CD4-positive, alpha-beta T cell (primary cell): ENCODE results near the gene SLC19A1. TPM values are rescaled to one million over a fixed set of nuclear protein-coding genes. Genes with fewer than 3 reads are reported as not detected.

Experiments
- ATAC-seq: fragments of 200-7000 bp; cut with Tn5 transposase; one replicate; pipeline ENCODE4 v1.10.0; 2022; ENCODE audit warnings: mild to moderate bottlenecking; ENCODE audit not compliant: poor library complexity
- CTCF ChIA-PET: fragments of 350-600 bp; sonication (Branson Sonifier 250); formaldehyde crosslinking; loops from one replicate; lab custom pipeline; 2021; ENCODE audit warnings: antibody characterized with exemption, inconsistent platforms; lab: Charles Lee
- POLR2A ChIA-PET: fragments of 350-600 bp; sonication (Branson Sonifier 250); formaldehyde crosslinking; loops from one replicate; lab custom pipeline; 2021; ENCODE audit warnings: antibody characterized with exemption, inconsistent platforms; lab: Charles Lee
- DNase-seq, 14 experiments: peaks; one replicate each; pipeline ENCODE4 v3.0.0-alpha.2; 2013 to 2020; ENCODE audit warnings: mixed read lengths in 2 of 14
- H3K27ac ChIP-seq, 2 donors: one replicate each; pipeline versions ENCODE4 v1.5.1 to v1.7.0; 2013; ENCODE audit warnings: low read length in 2 of 2, low read depth in 1 of 2, mild to moderate bottlenecking in 1 of 2
- H3K27me3 ChIP-seq, 2 experiments: 1 replicate in 1 of 2; 2 replicates in 1 of 2; pipeline versions ENCODE4 v1.6.1 to v1.7.0; 2013; ENCODE audit warnings: low read length in 2 of 2, control low read depth in 1 of 2, mild to moderate bottlenecking in 1 of 2, moderate library complexity in 1 of 2; ENCODE audit not compliant: insufficient read depth in 2 of 2, control insufficient read depth in 1 of 2
- H3K36me3 ChIP-seq: one replicate; pipeline ENCODE4 v1.6.1; 2013; ENCODE audit warnings: low read length, control low read depth; ENCODE audit not compliant: insufficient read depth
- H3K4me1 ChIP-seq: one replicate; pipeline ENCODE4 v1.6.1; 2013; ENCODE audit warnings: low read length, control low read depth; ENCODE audit not compliant: insufficient read depth
- H3K4me3 ChIP-seq: one replicate; pipeline ENCODE4 v1.5.1; 2013; ENCODE audit warnings: mild to moderate bottlenecking, low read length, moderate library complexity
- H3K9me3 ChIP-seq, 2 experiments: 1 replicate in 1 of 2; 2 replicates in 1 of 2; pipeline versions ENCODE4 v1.6.1 to v1.7.0; 2013; ENCODE audit warnings: low read length in 2 of 2, mild to moderate bottlenecking in 2 of 2, control low read depth in 1 of 2, moderate library complexity in 1 of 2; ENCODE audit not compliant: control insufficient read depth in 1 of 2, insufficient read depth in 1 of 2
- H3K27ac Mint-ChIP-seq: one replicate; pipeline ENCODE4 v1.8.0; 2020; ENCODE audit warnings: mixed read lengths
- H3K27me3 Mint-ChIP-seq: one replicate; pipeline ENCODE4 v1.8.0; 2021; ENCODE audit warnings: mixed read lengths
- H3K36me3 Mint-ChIP-seq: one replicate; pipeline ENCODE4 v1.8.0; 2021; ENCODE audit warnings: low read depth, mixed read lengths
- H3K4me1 Mint-ChIP-seq: one replicate; pipeline ENCODE4 v1.8.0; 2021; ENCODE audit warnings: low read depth, mixed read lengths
- H3K4me3 Mint-ChIP-seq: one replicate; pipeline ENCODE4 v1.8.0; 2020; ENCODE audit warnings: mild to moderate bottlenecking, mixed read lengths
- H3K9me3 Mint-ChIP-seq: one replicate; pipeline ENCODE4 v1.8.0; 2020; ENCODE audit warnings: mixed read lengths
- intact Hi-C, 2 experiments: fragments of 100-400 bp; cut with DNase I in 1 of 2; cut with micrococcal nuclease in 1 of 2; formaldehyde crosslinking; loops; one replicate each; pipeline versions ENCODE4 v1.15.1 to v1.9.0; 2023 to 2025; cut with DNase I, micrococcal nuclease
- total RNA-seq, 174 experiments: library from RNA in 2 of 174; stranded (reverse) in 2 of 174; gene quantifications; one replicate each; pipeline ENCODE4 v1.2.3 and lab custom pipeline; 2021 to 2026
- TF ChIP-seq, protein P1 (sequence below): fragments of 200-600 bp; IDR thresholded peaks from one replicate; pipeline ENCODE4 v1.8.0; 2022; ENCODE audit warnings: antibody characterized with exemption, mild to moderate bottlenecking

The SLC19A1 gene
- total RNA-seq, 2 experiments from 2014 or later = 11.5 to 12.0 TPM

DNA sequence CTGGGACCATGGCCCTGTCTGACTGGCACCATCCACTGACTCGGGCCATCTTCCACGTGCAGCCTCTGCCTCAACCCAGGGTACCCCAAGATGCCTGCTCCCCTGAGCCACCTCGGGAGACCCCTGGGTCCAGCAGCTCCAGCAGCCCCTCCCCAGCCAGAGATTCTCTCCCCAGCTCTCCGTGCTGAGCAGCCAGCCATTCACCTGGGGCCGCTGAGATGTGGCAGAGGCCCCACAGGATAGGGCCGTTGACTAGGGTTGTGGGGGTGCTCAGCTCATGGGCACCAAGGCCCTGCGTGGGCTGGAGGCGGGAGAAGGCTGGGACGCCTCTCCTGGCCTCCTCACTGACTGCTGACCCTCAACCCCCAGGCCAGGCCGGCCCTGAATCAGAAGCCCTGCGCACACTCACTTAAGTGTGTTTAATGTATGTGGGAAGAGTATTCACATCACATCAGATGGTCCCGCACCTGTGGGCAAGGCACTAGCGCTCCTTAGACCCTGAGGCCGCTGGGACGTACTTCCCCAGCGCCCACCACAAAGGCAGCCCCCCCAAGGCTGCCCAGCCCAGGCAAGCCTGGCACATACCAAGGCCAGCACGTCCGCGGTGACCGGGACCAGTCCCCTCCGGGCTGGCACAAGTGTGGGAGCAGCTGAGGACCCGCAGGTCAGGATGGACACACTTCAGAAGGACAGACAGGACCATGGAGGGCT lies 27.8 kb downstream of the SLC19A1 start:
- no peaks in the 10 kb centered on the region for H3K27me3 ChIP-seq
- H3K36me3 ChIP-seq = peaks cover 17% of the 10 kb centered on the region
- H3K27ac ChIP-seq = no peak overlapping the region
- TF ChIP-seq, protein P1, sequence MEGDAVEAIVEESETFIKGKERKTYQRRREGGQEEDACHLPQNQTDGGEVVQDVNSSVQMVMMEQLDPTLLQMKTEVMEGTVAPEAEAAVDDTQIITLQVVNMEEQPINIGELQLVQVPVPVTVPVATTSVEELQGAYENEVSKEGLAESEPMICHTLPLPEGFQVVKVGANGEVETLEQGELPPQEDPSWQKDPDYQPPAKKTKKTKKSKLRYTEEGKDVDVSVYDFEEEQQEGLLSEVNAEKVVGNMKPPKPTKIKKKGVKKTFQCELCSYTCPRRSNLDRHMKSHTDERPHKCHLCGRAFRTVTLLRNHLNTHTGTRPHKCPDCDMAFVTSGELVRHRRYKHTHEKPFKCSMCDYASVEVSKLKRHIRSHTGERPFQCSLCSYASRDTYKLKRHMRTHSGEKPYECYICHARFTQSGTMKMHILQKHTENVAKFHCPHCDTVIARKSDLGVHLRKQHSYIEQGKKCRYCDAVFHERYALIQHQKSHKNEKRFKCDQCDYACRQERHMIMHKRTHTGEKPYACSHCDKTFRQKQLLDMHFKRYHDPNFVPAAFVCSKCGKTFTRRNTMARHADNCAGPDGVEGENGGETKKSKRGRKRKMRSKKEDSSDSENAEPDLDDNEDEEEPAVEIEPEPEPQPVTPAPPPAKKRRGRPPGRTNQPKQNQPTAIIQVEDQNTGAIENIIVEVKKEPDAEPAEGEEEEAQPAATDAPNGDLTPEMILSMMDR = no peak
- H3K27ac Mint-ChIP-seq = no peak overlapping the region
- H3K9me3 ChIP-seq = peaks cover 0 to under 1% of the 10 kb centered on the region in 2 experiments
- H3K27me3 Mint-ChIP-seq = no peaks in the 10 kb centered on the region
- DNase-seq (no peak), ATAC-seq (no peak)
- peaks cover 5% of the 10 kb centered on the region for H3K4me1 Mint-ChIP-seq
- H3K4me1 ChIP-seq = peaks cover 7% of the 10 kb centered on the region
- ChIA-PET POLR2A (no interaction called here), CTCF (no interaction called here)
- no peak overlapping the region for H3K4me3 Mint-ChIP-seq
- no peak overlapping the region for H3K4me3 ChIP-seq
- peaks cover 10% of the 10 kb centered on the region for H3K9me3 Mint-ChIP-seq
- intact Hi-C loops = no loop called here
- peaks cover 33% of the 10 kb centered on the region for H3K36me3 Mint-ChIP-seq

DNA sequence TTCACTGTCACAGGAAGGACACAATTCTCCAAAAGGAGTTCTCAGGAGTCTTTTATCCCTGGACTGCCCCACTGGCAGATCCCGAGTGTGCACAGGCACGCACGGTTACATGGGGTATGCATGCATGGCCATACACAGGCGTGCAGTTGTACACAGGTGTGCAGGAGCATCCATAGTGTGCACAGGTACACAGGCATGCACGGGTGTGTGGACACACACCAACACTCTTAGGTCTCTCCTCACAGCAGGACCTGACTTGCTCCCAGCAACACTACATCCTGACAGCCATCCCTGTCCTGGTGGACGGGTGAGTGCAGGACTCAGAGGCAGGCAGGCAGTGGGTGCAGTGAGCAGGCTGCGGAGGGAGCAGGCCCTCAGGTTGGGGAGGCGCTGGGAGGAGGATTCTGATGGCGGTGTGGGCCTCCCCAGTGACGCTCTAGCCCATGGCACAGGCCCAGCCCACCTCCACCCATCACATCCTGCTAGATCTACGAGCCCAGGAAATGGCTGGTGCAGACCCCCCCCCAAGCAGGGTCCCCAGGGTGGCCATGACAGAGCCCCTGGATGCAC lies 28.4 kb downstream of the SLC19A1 start:
- H3K27ac ChIP-seq = no peak overlapping the region
- H3K4me3 Mint-ChIP-seq = no peak overlapping the region
- H3K9me3 ChIP-seq = no peaks in the 10 kb centered on the region
- peaks cover 27% of the 10 kb centered on the region for H3K36me3 Mint-ChIP-seq
- peaks cover 5% of the 10 kb centered on the region for H3K4me1 Mint-ChIP-seq
- ChIA-PET CTCF (no interaction called here), POLR2A (no interaction called here)
- H3K9me3 Mint-ChIP-seq = peaks cover 6% of the 10 kb centered on the region
- H3K36me3 ChIP-seq = peaks cover 17% of the 10 kb centered on the region
- TF ChIP-seq, protein P1 = no peak
- intact Hi-C loops = no loop called here
- no peak overlapping the region for H3K4me3 ChIP-seq
- no peak overlapping the region for H3K27ac Mint-ChIP-seq
- H3K27me3 ChIP-seq = no peaks in the 10 kb centered on the region
- no peak for DNase-seq
- ATAC-seq = no peak
- H3K27me3 Mint-ChIP-seq = no peaks in the 10 kb centered on the region
- H3K4me1 ChIP-seq = peaks cover 7% of the 10 kb centered on the region

DNA sequence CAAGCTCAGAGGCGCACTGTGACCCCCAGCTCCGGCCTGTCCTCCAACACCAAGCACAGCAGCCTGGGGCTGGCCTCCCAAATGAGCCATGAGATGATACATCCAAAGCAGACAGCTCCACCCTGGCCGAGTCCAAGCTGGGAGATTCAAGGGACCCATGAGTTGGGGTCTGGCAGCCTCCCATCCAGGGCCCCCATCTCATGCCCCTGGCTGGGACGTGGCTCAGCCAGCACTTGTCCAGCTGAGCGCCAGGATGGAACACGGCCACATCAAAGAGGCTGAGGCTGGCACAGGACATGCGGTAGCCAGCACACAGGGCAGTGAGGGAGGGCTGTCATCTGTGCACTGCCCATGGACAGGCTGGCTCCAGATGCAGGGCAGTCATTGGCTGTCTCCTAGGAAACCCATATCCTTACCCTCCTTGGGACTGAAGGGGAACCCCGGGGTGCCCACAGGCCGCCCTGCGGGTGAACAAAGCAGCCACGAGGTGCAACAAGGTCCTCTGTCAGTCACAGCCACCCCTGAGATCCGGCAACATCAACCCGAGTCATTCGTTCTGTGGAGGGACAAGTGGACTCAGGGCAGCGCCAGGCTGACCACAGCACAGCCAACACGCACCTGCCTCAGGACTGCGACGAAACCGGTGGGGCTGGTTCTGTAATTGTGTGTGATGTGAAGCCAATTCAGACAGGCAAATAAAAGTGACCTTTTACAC lies 29.1 kb downstream of the SLC19A1 start:
- H3K36me3 Mint-ChIP-seq = peaks cover 20% of the 10 kb centered on the region
- H3K4me1 Mint-ChIP-seq = peaks cover 5% of the 10 kb centered on the region
- DNase-seq (no peak), ATAC-seq (no peak)
- Histone ChIP-seq H3K4me1 (peaks cover 7% of the 10 kb centered on the region), H3K27me3 (no peaks in the 10 kb centered on the region), H3K4me3 (no peak overlapping the region), H3K27ac (no peak overlapping the region), H3K9me3 (no peaks in the 10 kb centered on the region), H3K36me3 (peaks cover 17% of the 10 kb centered on the region)
- peaks cover 3% of the 10 kb centered on the region for H3K9me3 Mint-ChIP-seq
- ChIA-PET CTCF (no interaction called here), POLR2A (no interaction called here)
- H3K4me3 Mint-ChIP-seq = no peak overlapping the region
- H3K27me3 Mint-ChIP-seq = no peaks in the 10 kb centered on the region
- no peak overlapping the region for H3K27ac Mint-ChIP-seq
- TF ChIP-seq, protein P1 = no peak
- intact Hi-C loops = no loop called here
